Chondrocyte (in vitro differentiated cells): ENCODE results near the gene PXN. TPM values are rescaled to one million over a fixed set of nuclear protein-coding genes. Genes with fewer than 3 reads are reported as not detected.

Experiments
- DNase-seq: peaks from one replicate; pipeline ENCODE4 v3.0.0; 2021; ENCODE audit warnings: mixed read lengths, low spot score
- H3K27ac Mint-ChIP-seq: one replicate; pipeline ENCODE4 v1.8.0; 2021; ENCODE audit warnings: mild to moderate bottlenecking, moderate library complexity, mixed read lengths; ENCODE audit not compliant: unreplicated experiment
- H3K27me3 Mint-ChIP-seq: 2 replicates; pipeline ENCODE4 v1.8.0; 2021; ENCODE audit warnings: low read depth, mixed read lengths
- H3K36me3 Mint-ChIP-seq: 2 replicates; pipeline ENCODE4 v1.8.0; 2021; ENCODE audit warnings: low read depth, mixed read lengths
- H3K4me1 Mint-ChIP-seq: 2 replicates; pipeline ENCODE4 v1.8.0; 2021; ENCODE audit warnings: low read depth, mild to moderate bottlenecking, mixed read lengths
- H3K4me3 Mint-ChIP-seq: one replicate; pipeline ENCODE4 v1.8.0; 2021; ENCODE audit warnings: mild to moderate bottlenecking, moderate library complexity, mixed read lengths; ENCODE audit not compliant: unreplicated experiment
- H3K9me3 Mint-ChIP-seq: 2 replicates; pipeline ENCODE4 v1.8.0; 2021; ENCODE audit warnings: low read depth, mixed read lengths
- total RNA-seq: library from RNA; stranded (reverse); gene quantifications from 3 replicates; pipeline ENCODE4 v1.2.1, GENCODE V29; 2021
- TF ChIP-seq, protein P1 (sequence below): fragments of 200-600 bp; sonication (generic); IDR thresholded peaks from 2 replicates; pipeline ENCODE4 v1.5.0; 2021; ENCODE audit warnings: antibody characterized with exemption, mild to moderate bottlenecking, moderate library complexity

The PXN gene
- total RNA-seq, 1 donor from 2014 or later: 70.5 TPM

DNA sequence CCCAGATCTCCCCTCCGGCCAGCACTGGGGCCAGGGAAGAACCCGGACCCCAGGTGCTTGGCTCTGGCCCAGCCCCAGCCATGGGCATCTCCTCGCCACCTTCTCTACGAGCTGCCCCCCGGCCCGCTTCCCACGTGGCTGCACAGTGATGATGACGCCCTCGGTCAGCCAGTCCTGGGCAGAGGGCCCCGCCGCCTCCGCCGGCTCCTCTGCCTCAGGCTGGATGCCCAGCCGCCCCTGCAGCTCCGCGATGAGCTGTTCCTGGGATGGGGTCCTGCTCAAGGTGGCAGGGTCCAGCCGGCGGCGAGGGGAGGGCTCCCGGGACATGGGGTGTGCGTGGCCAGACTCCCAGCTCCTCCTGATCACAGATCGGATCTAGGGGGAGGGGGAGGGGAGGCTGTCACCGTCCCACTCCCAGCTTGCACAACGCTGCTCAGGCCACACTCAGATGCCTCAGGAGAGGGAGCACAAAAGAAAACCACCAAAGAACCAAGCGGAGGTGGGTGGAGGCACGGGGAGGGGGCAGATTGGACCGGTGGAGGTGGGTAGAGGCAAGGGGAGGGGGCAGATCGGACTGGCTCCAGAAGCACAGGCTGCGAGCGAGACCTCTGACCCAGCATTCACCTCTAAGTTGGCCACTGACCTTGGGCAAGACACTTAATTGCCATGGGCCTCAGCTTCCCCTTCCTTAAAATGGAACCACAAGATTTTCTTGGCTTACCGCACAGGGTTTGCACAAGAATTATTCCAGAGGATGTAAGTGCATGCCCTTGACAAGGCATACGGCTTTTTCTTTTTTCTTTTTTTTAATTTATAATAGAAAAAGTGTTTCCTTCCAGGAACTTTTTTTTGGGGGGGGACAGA is 48.6 kb downstream of the PXN start:
- H3K4me3 Mint-ChIP-seq: no peak overlapping the region
- H3K9me3 Mint-ChIP-seq: no peaks in the 10 kb centered on the region
- H3K27me3 Mint-ChIP-seq: no peaks in the 10 kb centered on the region
- TF ChIP-seq, protein P1, sequence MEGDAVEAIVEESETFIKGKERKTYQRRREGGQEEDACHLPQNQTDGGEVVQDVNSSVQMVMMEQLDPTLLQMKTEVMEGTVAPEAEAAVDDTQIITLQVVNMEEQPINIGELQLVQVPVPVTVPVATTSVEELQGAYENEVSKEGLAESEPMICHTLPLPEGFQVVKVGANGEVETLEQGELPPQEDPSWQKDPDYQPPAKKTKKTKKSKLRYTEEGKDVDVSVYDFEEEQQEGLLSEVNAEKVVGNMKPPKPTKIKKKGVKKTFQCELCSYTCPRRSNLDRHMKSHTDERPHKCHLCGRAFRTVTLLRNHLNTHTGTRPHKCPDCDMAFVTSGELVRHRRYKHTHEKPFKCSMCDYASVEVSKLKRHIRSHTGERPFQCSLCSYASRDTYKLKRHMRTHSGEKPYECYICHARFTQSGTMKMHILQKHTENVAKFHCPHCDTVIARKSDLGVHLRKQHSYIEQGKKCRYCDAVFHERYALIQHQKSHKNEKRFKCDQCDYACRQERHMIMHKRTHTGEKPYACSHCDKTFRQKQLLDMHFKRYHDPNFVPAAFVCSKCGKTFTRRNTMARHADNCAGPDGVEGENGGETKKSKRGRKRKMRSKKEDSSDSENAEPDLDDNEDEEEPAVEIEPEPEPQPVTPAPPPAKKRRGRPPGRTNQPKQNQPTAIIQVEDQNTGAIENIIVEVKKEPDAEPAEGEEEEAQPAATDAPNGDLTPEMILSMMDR: no peak
- H3K4me1 Mint-ChIP-seq: peaks cover 4% of the 10 kb centered on the region
- H3K36me3 Mint-ChIP-seq: peaks cover 19% of the 10 kb centered on the region
- no peak for DNase-seq
- H3K27ac Mint-ChIP-seq: no peak overlapping the region

DNA sequence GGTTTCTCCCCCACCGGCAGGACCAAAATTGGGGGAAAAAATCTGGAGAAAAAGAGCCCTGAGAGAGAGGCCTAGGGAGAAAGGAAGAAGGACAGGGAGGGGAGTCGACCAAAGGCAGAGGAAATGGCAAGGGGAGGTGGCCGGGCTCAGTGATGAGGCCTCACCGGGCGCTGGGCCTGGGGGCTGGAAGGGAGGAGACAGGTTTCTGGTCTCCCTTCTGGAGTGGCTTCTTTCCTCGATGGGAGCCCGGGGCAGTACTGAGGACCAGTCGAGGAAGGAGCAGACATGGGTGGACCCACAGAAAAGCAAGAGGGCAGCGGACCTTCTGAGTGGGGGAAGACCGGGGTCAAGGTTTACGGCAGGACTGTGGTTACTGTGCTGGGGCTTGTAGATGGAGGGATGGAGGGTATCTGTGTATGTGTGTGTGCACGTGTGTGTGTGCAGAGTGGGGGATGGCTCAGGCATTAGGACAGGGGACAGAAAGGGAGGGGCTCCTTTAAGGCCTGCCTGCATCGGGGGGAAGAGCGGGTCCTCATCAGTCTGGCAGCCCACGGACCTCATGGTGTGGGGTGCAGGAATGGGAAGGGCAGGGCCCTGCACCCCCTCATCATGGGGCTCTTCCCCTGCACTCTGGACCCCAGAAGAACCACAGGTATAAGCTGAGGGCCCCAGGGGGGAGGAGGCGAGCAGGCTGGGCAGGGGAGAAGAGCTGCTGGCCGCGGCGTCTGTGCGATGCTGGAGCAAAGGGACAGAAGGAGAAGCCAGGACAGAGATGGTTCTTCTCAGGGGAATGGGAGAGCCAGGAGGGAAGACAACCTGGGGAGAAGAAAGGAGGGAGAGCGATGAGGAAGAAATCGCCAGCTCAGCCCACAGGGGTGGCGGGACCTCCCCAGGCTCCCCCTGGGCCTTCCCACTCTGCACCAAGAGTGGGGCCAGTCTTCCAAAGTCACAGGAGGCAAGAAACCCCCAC is 49.5 kb downstream of the PXN start:
- H3K4me3 Mint-ChIP-seq: no peak overlapping the region
- no peaks in the 10 kb centered on the region for H3K27me3 Mint-ChIP-seq
- H3K9me3 Mint-ChIP-seq: no peaks in the 10 kb centered on the region
- peaks cover 4% of the 10 kb centered on the region for H3K4me1 Mint-ChIP-seq
- no peak for DNase-seq
- H3K36me3 Mint-ChIP-seq: peaks cover 27% of the 10 kb centered on the region
- peak overlapping the region; percentile 1 for H3K27ac Mint-ChIP-seq
- TF ChIP-seq, protein P1: no peak

DNA sequence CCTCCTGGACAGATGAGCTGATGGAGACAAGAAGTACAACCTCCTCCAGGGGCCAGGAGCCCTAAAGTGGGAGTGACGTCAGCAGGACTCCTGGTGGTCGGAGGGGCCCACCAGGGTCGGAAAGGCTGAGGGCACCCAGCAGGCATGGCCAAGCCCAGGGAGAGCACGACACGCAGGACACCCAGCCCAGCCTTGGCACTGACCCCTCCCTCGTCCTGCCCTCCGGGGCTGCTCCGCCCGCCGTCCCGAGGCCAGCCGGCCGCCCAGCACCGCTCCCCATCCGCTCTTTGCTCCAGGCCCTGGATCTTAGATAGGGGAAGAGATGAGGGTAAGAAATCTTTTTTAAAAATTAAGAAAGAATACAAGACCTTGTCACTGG is 50.2 kb downstream of the PXN start:
- H3K4me3 Mint-ChIP-seq: no peak overlapping the region
- DNase-seq: no peak

DNA sequence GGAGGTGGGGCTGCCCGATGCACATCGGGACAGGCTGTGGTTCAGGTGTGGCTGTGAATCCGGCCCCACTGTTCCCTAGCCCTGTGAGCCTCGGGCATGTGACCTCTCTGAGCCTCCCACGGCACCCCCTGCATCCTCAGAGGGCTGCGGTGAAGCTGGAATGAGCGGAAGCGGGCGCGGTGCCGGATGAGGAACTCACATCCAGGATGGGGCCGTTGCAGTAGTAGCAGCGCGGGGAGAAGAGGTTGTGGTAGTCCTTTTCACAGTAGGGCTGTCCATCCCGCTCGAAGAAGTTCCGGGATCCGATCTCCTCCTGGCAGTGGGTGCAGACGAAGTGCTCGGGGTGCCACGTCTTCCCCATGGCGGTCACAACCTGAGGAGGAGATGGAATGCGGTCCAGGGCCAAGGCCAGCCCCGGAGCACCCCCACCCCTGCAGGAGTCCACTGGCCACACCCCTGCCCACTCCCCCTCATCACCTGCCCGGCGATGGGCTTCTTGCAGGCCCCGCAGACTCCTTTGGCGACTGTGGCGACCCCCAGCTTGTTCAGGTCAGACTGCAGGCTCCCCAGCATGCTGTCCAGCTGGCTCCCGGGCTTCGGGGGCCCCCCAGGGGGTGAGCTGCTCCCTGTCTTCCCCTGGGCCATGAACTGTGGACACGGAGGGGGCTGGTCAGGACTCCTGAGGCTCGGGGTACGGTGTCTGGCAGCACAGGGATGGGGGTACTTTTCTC is 50.7 kb downstream of the PXN start:
- Mint-ChIP-seq H3K27ac (no peak overlapping the region), H3K9me3 (no peaks in the 10 kb centered on the region), H3K27me3 (no peaks in the 10 kb centered on the region), H3K36me3 (peaks cover 23% of the 10 kb centered on the region), H3K4me1 (no peaks in the 10 kb centered on the region), H3K4me3 (no peak overlapping the region)
- TF ChIP-seq, protein P1: no peak
- no peak for DNase-seq

More for the DNA sequence above, 50.2 kb downstream of the PXN start:
- TF ChIP-seq, protein P1: no peak
- no peaks in the 10 kb centered on the region for H3K9me3 Mint-ChIP-seq
- H3K27ac Mint-ChIP-seq: no peak overlapping the region
- no peaks in the 10 kb centered on the region for H3K4me1 Mint-ChIP-seq
- H3K36me3 Mint-ChIP-seq: peaks cover 26% of the 10 kb centered on the region
- no peaks in the 10 kb centered on the region for H3K27me3 Mint-ChIP-seq
